ENCODE results near the gene DDX60.

DNA sequence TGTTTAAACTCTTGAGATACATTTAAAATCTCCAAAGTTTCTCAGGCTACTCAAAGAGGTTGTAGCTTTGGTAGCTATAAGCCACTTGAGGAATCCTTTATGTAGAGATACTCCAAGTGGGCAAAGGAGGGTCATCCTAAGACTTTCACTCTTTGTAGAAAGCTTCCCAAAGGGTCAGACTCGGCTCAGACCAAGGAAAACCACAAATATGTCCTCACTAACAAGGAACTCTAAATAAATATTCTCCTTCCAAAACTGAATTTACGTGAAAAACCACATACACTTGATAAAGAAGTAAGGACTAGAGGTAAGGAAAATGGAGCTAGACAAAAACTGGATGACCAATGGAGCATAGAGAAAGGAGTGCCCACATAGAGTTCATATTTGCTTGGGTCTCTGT lies 41.7 kb upstream of the DDX60 start:
- TF ChIP-seq, protein P1, sequence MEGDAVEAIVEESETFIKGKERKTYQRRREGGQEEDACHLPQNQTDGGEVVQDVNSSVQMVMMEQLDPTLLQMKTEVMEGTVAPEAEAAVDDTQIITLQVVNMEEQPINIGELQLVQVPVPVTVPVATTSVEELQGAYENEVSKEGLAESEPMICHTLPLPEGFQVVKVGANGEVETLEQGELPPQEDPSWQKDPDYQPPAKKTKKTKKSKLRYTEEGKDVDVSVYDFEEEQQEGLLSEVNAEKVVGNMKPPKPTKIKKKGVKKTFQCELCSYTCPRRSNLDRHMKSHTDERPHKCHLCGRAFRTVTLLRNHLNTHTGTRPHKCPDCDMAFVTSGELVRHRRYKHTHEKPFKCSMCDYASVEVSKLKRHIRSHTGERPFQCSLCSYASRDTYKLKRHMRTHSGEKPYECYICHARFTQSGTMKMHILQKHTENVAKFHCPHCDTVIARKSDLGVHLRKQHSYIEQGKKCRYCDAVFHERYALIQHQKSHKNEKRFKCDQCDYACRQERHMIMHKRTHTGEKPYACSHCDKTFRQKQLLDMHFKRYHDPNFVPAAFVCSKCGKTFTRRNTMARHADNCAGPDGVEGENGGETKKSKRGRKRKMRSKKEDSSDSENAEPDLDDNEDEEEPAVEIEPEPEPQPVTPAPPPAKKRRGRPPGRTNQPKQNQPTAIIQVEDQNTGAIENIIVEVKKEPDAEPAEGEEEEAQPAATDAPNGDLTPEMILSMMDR (IDR thresholded peaks at IDR 0.05), result no peak
- TF ChIP-seq POLR2AphosphoS5 (IDR thresholded peaks at IDR 0.05) (no peak), POLR2A (IDR thresholded peaks at IDR 0.05) (no peak), EP300 (IDR thresholded peaks at IDR 0.05) (no peak)

All from suprapubic skin (tissue), 4 donors.